GM21529 (cell line): Measurements from ENCODE around the gene THPO.

ENCODE experiments used
- ATAC-seq: cut with Tn5 transposase; IDR thresholded peaks from one replicate; pipeline ENCODE4 v1.9.1; 2021; ENCODE audit not compliant: unreplicated experiment

The THPO gene

GRCh38 chr3:184386047-184386806 lies 8.2 kb upstream of the THPO start:
- no peak for ATAC-seq

DNA sequence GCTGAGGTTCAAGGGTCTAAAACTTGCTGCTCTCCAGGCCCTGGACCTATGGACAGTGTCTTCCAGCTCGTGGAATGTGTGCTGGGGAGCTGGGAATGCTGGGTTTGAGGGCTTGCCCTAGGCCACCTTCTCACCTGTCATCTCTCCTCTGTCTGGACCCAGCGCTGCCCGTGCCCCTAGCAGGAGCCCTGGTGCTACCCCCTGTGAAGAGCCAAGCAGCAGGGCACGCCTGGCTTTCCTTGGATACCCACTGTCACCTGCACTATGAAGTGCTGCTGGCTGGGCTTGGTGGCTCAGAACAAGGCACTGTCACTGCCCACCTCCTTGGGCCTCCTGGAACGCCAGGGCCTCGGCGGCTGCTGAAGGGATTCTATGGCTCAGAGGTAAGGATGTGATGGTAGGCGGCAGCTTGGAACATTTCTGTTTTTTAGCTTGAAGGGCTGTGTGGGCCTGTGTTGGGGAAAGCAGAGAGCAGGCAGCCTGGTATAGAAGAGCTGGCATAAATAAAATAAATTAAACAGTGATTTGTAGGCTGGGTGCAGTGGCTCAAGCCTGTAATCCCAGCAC lies 6.9 kb upstream of the THPO start:
- no peak for ATAC-seq

DNA sequence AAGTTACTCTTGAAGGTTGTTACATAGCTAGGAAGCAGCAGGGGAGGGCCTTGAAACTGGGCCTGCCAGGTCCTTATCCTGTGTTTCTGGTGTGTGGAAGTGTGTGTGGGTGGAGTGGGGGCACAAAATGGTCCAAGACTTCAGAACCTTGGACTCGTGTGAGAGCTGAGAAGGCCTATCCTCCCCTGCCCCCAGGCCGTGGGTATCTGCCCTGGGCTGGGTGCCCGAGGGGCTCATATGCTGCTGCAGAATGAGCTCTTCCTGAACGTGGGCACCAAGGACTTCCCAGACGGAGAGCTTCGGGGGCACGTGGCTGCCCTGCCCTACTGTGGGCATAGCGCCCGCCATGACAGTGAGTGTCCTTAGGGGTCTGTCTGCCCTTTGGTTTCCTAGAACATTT lies 6.3 kb upstream of the THPO start:
- no peak for ATAC-seq

DNA sequence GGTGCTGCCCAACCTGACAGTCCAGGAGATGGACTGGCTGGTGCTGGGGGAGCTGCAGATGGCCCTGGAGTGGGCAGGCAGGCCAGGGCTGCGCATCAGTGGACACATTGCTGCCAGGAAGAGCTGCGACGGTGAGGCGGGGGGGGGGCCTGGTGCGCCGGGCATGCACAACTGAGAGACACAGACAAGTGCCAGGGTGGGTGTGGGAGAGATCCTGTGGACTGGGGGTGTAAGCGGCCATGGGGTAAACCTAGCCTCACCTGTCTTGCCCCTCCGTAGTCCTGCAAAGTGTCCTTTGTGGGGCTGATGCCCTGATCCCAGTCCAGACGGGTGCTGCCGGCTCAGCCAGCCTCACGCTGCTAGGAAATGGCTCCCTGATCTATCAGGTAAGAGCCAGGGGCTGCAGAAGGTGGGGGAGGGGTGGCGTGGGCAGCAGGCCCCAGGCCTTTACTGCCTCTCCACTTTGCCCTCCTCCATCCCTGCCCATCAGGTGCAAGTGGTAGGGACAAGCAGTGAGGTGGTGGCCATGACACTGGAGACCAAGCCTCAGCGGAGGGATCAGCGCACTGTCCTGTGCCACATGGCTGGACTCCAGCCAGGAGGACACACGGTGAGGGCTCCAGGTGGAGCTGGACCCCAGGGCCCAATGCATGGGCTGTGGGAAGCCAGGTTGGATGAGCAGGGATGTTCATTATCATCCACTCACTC lies 5.2 kb upstream of the THPO start:
- ATAC-seq = no peak

DNA sequence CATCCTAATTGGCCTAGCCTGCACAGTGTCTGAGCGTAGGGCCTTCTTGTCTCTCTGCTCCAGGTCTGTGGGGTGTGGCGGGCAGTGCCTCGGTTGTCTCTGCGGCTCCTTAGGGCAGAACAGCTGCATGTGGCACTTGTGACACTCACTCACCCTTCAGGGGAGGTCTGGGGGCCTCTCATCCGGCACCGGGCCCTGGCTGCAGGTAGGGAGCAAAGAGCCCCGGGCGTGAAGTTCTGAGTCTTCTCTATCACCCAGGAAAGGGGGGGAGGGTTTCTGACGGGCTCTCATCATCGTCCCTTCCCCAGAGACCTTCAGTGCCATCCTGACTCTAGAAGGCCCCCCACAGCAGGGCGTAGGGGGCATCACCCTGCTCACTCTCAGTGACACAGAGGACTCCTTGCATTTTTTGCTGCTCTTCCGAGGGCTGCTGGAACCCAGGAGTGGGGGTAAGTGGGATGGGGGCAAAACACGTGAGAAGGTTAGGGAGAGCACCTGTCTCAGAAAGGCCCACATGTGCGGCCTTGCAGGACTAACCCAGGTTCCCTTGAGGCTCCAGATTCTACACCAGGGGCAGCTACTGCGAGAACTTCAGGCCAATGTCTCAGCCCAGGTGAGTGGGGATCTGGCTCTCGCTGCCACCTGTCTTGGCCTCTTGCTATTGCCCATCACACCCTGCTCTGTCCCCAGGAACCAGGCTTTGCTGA lies 4.5 kb upstream of the THPO start:
- ATAC-seq = no peak

DNA sequence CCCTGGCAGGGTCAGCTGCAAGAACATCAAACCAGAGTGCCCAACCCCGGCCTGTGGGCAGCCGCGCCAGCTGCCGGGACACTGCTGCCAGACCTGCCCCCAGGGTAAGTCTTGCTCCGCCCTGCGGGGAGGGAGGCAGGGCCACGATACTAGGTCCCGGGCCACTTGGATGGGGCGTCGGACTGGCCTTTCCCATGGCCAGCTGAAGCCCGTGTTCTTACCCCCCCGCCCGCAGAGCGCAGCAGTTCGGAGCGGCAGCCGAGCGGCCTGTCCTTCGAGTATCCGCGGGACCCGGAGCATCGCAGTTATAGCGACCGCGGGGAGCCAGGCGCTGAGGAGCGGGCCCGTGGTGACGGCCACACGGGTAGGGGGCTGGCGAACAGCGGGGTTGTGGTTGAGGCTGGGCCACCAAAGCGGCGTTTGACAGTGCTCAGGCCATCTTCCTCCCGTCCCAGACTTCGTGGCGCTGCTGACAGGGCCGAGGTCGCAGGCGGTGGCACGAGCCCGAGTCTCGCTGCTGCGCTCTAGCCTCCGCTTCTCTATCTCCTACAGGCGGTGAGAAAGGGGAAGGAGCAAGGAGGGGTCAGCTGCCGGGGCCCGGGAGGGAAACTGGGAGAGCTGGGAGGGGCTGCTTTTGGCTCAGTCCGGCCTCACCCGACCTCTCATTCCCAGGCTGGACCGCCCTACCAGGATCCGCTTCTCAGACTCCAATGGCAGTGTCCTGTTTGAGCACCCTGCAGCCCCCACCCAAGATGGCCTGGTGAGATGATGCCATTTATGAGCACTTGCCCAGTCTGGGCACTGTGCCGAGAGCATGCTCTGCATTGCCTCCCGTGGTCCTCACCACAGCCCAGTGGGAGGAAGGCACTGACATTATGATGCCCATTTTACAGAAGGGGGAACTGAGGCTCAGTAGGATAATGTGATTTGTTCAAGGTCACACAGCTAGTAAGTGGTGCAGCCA lies 3.5 kb upstream of the THPO start:
- no peak for ATAC-seq

GRCh38 chr3:184380627-184381260 lies 2.7 kb upstream of the THPO start:
- no peak for ATAC-seq

GRCh38 chr3:184380185-184380626 lies 2.2 kb upstream of the THPO start:
- no peak for ATAC-seq

GRCh38 chr3:184379358-184380184 lies 1.6 kb upstream of the THPO start, which contains the start of gene CHRD:
CHRD (plus strand) TSS chr3:184380054; CDS start chr3:184380319, 265 bp downstream.
- no peak for ATAC-seq

GRCh38 chr3:184378651-184379357 lies 797 bp upstream of the THPO start:
- no peak for ATAC-seq

DNA sequence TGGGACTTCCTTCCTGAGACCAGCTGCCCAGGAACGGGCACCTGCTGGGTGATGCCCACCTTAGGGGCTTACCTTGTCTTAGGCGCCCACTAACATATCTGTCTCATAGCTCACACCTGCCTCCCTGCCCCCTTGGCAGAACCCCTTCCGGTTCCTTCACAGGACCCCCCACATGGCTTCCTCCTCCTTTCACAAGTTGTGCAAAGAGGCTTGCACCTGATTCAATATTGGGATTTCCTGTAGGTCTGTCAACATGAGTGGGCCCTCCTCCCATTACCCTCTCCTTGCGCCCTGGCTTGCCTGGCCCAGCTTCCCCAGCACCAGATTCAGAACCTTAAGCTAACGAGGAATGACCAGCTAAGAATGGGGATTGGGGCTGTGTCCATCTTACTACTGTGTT lies 633 bp downstream of the THPO start:
- ATAC-seq = no peak

- no peak for ATAC-seq
These were observed 2.1 kb downstream of the THPO start for GRCh38 chr3:184375747-184376461.

GRCh38 chr3:184373422-184373821 lies 4.6 kb downstream of the THPO start:
- no peak for ATAC-seq

- no peak for ATAC-seq
These were observed 5.1 kb downstream of the THPO start for GRCh38 chr3:184372911-184373310.

DNA sequence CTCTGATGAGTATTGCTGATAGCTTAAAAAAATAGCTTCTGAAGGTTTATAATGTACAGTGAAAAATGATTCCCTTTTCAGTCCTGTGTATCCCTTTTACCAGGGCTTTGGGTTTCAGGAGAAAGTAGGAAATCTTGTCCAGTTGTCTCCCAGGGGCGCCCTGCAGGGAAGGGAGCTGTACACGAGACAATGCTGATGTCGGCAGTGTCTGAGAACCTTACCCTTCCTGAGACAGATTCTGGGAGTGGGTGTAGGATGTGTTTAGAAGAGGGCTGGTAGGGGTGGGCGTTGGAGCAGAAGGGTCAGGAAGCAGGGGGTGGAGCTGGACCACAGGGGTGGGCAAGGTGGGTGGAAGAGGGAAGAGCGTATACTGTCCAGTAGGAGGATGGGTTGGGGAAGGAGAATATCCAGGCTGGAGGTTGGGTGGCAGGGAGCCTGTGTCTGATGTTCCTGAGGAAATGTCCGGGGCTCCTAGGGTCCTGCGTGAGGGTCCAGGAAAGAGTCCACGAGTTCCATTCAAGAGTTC lies 5.6 kb downstream of the THPO start:
- ATAC-seq = no peak

DNA sequence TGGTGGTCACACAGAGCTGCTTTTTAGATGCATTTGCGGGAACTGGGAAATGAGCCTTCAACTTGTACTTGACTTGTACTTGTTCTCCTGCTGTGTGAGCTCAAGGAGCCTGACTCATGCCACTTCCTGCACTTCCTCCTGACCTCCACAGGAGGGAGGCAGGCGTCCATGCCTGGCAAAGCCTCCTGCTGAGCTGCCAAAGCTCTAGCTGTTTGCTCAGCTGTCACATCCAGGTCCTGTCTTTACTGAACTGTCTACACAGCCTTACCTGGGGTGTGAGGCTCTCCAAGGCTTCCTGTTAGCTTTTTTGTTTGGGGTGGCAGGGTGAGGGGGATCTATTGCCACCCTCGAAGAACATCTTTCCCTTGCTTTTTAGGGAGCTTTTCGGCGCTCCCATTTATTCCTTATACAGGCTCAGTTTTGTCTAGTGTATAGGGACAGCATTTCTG lies 6.4 kb downstream of the THPO start:
- ATAC-seq = peak; percentile 92

DNA sequence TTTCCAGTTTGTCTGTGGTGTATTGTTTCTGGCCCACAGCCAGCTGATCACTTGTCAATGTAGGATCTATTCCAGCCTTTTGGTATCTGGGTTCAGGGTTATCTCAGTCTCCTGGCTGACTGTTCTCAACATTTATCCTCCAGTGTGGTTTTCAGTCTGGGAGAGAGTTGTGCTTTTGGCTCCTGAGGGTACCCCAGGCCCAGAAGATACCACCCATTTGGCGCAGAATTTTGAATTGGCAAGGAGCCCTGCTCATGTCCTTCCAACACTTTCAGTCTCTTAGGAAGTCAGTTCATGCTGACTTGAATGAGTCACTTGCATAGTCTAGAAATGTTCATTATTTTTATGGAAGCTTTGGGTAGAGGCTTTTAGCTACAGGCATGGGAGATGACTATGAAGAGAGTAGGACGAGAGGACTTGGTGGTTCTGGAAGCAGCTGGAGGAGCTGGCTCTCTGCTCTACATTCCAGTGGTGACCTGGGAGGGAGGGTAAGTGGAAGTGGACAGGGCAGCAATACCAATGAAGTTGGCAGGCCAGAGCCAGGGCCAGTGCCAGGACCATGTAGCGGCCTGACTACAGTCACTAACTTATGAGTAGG lies 9.3 kb downstream of the THPO start:
- no peak for ATAC-seq
